GM12878 (cell line): Measurements from ENCODE around the gene ZSWIM3. TPM values are rescaled to one million over a fixed set of nuclear protein-coding genes. Genes with fewer than 3 reads are reported as not detected.
A peak's percentile ranks its signal among the peaks of the same experiment; 100 is the strongest.

Experiments used
- ATAC-seq: fragments of 200-7000 bp; cut with Tn5 transposase; 3 replicates; pipeline ENCODE4 v1.9.1; 2020; ENCODE audit warnings: mild to moderate bottlenecking, moderate library complexity
- BruUV-seq: library from RNA; stranded (reverse); fragments of 400-500 nt; replicated peaks from 2 replicates; lab custom pipeline; 2021; lab: Mats Ljungman, UMichigan
- CTCF ChIA-PET: fragments of 300-600 bp; sonication (Branson Sonifier 250); formaldehyde crosslinking; extraction: SDS; loops from one replicate; lab custom pipeline; 2021; ENCODE audit warnings: inconsistent platforms; lab: Yijun Ruan, JAX
- POLR2A ChIA-PET: fragments of 350-600 bp; formaldehyde crosslinking; extraction: SDS; loops from one replicate; lab custom pipeline; 2021; ENCODE audit warnings: inconsistent platforms; lab: Charles Lee
- RAD21 ChIA-PET: fragments of 300-600 bp; sonication (Branson Sonifier 250); formaldehyde crosslinking; loops from one replicate; lab custom pipeline; 2023; ENCODE audit warnings: antibody characterized with exemption; ENCODE audit not compliant: unreplicated experiment; lab: Charles Lee
- SMC1A ChIA-PET: fragments of 300-600 bp; sonication (Branson Sonifier 250); formaldehyde crosslinking; loops from one replicate; lab custom pipeline; 2023; ENCODE audit not compliant: unreplicated experiment, uncharacterized antibody; lab: Charles Lee
- DNase-seq: peaks from one replicate; pipeline ENCODE4 v3.0.0-alpha.2; 2011; ENCODE audit warnings: low read depth, low spot score
- FAIRE-seq: peaks from 3 replicates; lab custom pipeline; 2011; peaks lifted over from hg19 to GRCh38; lab: Jason Lieb, UNC
- H2AFZ ChIP-seq: 2 replicates; pipeline ENCODE4 v1.6.0; 2011; ENCODE audit warnings: low read depth, low read length, control low read depth; ENCODE audit not compliant: control insufficient read depth
- H3K27ac ChIP-seq: 2 replicates; pipeline ENCODE4 v1.5.1; 2011; ENCODE audit warnings: control low read depth; ENCODE audit not compliant: control insufficient read depth, insufficient read depth
- H3K27me3 ChIP-seq, 2 experiments: replicated peaks in 1 of 2; 2 replicates each; pipeline versions ENCODE4 v1.6.0 to v1.6.1; 2011; ENCODE audit warnings: low read length in 1 of 2; ENCODE audit not compliant: control insufficient read depth in 2 of 2, insufficient read depth in 2 of 2
- H3K36me3 ChIP-seq, 2 experiments: 2 replicates each; pipeline ENCODE4 v1.5.1; 2011; ENCODE audit warnings: low read length in 1 of 2; ENCODE audit not compliant: control insufficient read depth in 2 of 2, insufficient read depth in 2 of 2
- H3K4me1 ChIP-seq: 2 replicates; pipeline ENCODE4 v1.6.1; 2011; ENCODE audit warnings: mild to moderate bottlenecking, low read length, moderate library complexity, mixed read lengths; ENCODE audit not compliant: control insufficient read depth, insufficient read depth
- H3K4me2 ChIP-seq: 2 replicates; pipeline ENCODE4 v1.6.0; 2011; ENCODE audit warnings: control low read depth; ENCODE audit not compliant: control insufficient read depth, insufficient read depth
- H3K4me3 ChIP-seq: fragments of 200-600 bp; sonication (generic); 2 replicates; pipeline ENCODE4 v1.5.1; 2016
- H3K79me2 ChIP-seq: 2 replicates; pipeline ENCODE4 v1.6.0; 2011; ENCODE audit warnings: low read length; ENCODE audit not compliant: control insufficient read depth, insufficient read depth
- H3K9ac ChIP-seq: 2 replicates; pipeline ENCODE4 v1.8.0; 2011; ENCODE audit warnings: low read length, control low read depth, mixed read lengths; ENCODE audit not compliant: control insufficient read depth, insufficient read depth
- H3K9me3 ChIP-seq: replicated peaks from 3 replicates; pipeline ENCODE4 v1.5.1; 2011; ENCODE audit warnings: mild to moderate bottlenecking, low read length; ENCODE audit not compliant: control insufficient read depth, insufficient read depth
- H4K20me1 ChIP-seq: 2 replicates; pipeline ENCODE4 v1.6.0; 2011; ENCODE audit not compliant: control insufficient read depth, insufficient read depth
- CBX5 ChIP-seq: sonication (generic); IDR thresholded peaks from 2 replicates; pipeline ENCODE4 v1.6.1; 2016; ENCODE audit warnings: low read depth, moderate library complexity, mild to moderate bottlenecking, inconsistent platforms
- CTCF ChIP-seq, 3 experiments: IDR thresholded peaks in 2 of 3; conservative IDR thresholded peaks in 1 of 3; 2 replicates each; pipeline ENCODE4 v1.5.1; 2011; ENCODE audit warnings: low read depth in 3 of 3, low read length in 3 of 3, mild to moderate bottlenecking in 3 of 3, control low read depth in 2 of 3, moderate library complexity in 2 of 3, inconsistent platforms in 1 of 3, mixed read lengths in 1 of 3; ENCODE audit not compliant: control insufficient read depth in 2 of 3, insufficient read depth in 1 of 3; ENCODE audit errors: extremely low read depth in 1 of 3
- ELK1 ChIP-seq: IDR thresholded peaks from 2 replicates; pipeline ENCODE4 v1.6.1; 2012; ENCODE audit warnings: low read depth, low read length, improper control_type of control experiment
- ETV6 ChIP-seq, 2 experiments: fragments of 450-650 bp in 1 of 2; IDR thresholded peaks in 1 of 2; conservative IDR thresholded peaks in 1 of 2; 2 replicates each; pipeline ENCODE4 v1.6.1; 2014; ENCODE audit warnings: antibody characterized with exemption in 1 of 2, borderline replicate concordance in 1 of 2, low read depth in 1 of 2, mild to moderate bottlenecking in 1 of 2, moderate library complexity in 1 of 2
- HDAC2 ChIP-seq: fragments of 200-600 bp; sonication (generic); IDR thresholded peaks from 2 replicates; pipeline ENCODE4 v1.6.1; 2017
- KAT2A ChIP-seq: conservative IDR thresholded peaks from 2 replicates; pipeline ENCODE4 v1.6.1; 2011; ENCODE audit warnings: low read depth, low read length; ENCODE audit not compliant: control insufficient read depth
- PAX8 ChIP-seq: fragments of 450-650 bp; IDR thresholded peaks from 2 replicates; pipeline ENCODE4 v1.6.1; 2017; ENCODE audit warnings: mild to moderate bottlenecking, moderate library complexity
- PKNOX1 ChIP-seq: fragments of 450-650 bp; IDR thresholded peaks from 2 replicates; pipeline ENCODE4 v1.6.1; 2016; ENCODE audit warnings: mild to moderate bottlenecking
- POLR2AphosphoS5 ChIP-seq: IDR thresholded peaks from 2 replicates; pipeline ENCODE4 v1.6.1; 2011; ENCODE audit warnings: mild to moderate bottlenecking, low read length, inconsistent platforms
- SMC3 ChIP-seq: IDR thresholded peaks from 2 replicates; pipeline ENCODE4 v1.6.1; 2011; ENCODE audit warnings: low read length, improper control_type of control experiment, borderline replicate concordance
- SUPT20H ChIP-seq: IDR thresholded peaks from 2 replicates; pipeline ENCODE4 v1.6.1; 2011; ENCODE audit warnings: low read depth, mild to moderate bottlenecking, low read length, moderate library complexity, borderline replicate concordance; ENCODE audit not compliant: control insufficient read depth
- SUZ12 ChIP-seq: fragments of 200-600 bp; sonication (generic); IDR thresholded peaks from one replicate; pipeline ENCODE4 v1.6.1; 2018; ENCODE audit warnings: antibody characterized with exemption, mild to moderate bottlenecking; ENCODE audit not compliant: unreplicated experiment
- ZNF622 ChIP-seq: fragments of 450-650 bp; IDR thresholded peaks from 2 replicates; pipeline ENCODE4 v1.6.1; 2017; ENCODE audit warnings: mild to moderate bottlenecking, inconsistent platforms
- ZNF687 ChIP-seq: fragments of 450-650 bp; IDR thresholded peaks from 2 replicates; pipeline ENCODE4 v1.6.1; 2017; ENCODE audit warnings: mild to moderate bottlenecking, moderate library complexity
- whole genome bisulfite sequencing: methylation state at CpG from one replicate; pipeline ENCODE4 v1.1.6; 2016; ENCODE audit warnings: low lambda C conversion rate; ENCODE audit not compliant: insufficient replicate concordance, insufficient coverage; ENCODE audit errors: missing lambda C conversion rate; 5-methylcytosine and 5-hydroxymethylcytosine counted together
- in situ Hi-C: fragments of 300-500 bp; cut with MboI; formaldehyde crosslinking; loops from 9 replicates; pipeline ENCODE4 v1.14.3; 2018; ENCODE audit warnings: mixed read lengths
- intact Hi-C: fragments of 100-400 bp; cut with micrococcal nuclease; formaldehyde crosslinking; loops from one replicate; pipeline ENCODE4 v1.14.2; 2022; ENCODE audit not compliant: unreplicated experiment
- polyA plus RNA-seq, 11 experiments: library from polyadenylated mRNA; depleted of rRNA in 4 of 11; unstranded in 6 of 11; stranded (reverse) in 5 of 11; fragments of >200 nt; fragmentation: Nextera tagmentation in 4 of 11; fragmentation: Illumina TruSeq in 1 of 11; extraction: Ambion mirVana in 4 of 11; extraction: Trizol in 1 of 11; gene quantifications; 1 replicate in 1 of 11; 2 replicates in 10 of 11; pipeline versions ENCODE4 v1.2.1 to v1.2.3, GENCODE V29; 2011 to 2016; ENCODE audit warnings: inconsistent platforms in 2 of 11, missing spikeins in 2 of 11, low read depth in 1 of 11
- total RNA-seq, 4 experiments: library from RNA; depleted of rRNA in 3 of 4; stranded (reverse); fragments of >200 nt in 3 of 4; fragmentation: Illumina TruSeq in 1 of 4; extraction: Trizol in 1 of 4; gene quantifications; 2 replicates each; pipeline versions ENCODE4 v1.2.1 to v1.2.3, GENCODE V29; 2013 to 2021

ZSWIM3 gene
- total and polyA plus RNA-seq, 10 of the 15 experiments (the other 5 are each of a cell fraction or from before 2014, with no cell fraction given) = 1.6 to 5.1 (median 4.2) TPM

- ChIA-PET CTCF (interaction anchor here (1.0 to 3.8 kb wide), 7 partner anchors 8 to 129 kb away, joined by 3 to 18 read pairs (median 8); partner anchors contain the start of genes ACOT8, PCIF1, SNX21 and ZSWIM3), POLR2A (interaction anchor here (0.9 to 2.3 kb wide), 8 partner anchors 11 to 119 kb away, joined by 3 to 10 read pairs (median 5); partner anchors contain the start of genes CTSA, NEURL2 and UBE2C)
- FAIRE-seq = no peak
- no peak overlapping the region for H3K4me3 ChIP-seq
- TF ChIP-seq SUZ12 (no peak), SUPT20H (no peak), ETV6 (conservative IDR thresholded peaks at IDR 0.05 in 1 of 2, IDR thresholded peaks at IDR 0.05 in 1 of 2; ENCODE audit: borderline replicate concordance in 1 of 2, low read depth in 1 of 2) (no peak), CTCF (IDR thresholded peaks at IDR 0.05 in 2 of 3, conservative IDR thresholded peaks at IDR 0.05 in 1 of 3; ENCODE audit: control insufficient read depth in 2 of 3, extremely low read depth in 1 of 3, insufficient read depth in 1 of 3, low read depth in 3 of 3, low read length in 3 of 3) (no peak), POLR2AphosphoS5 (no peak), ELK1 (no peak), ZNF622 (no peak), CBX5 (no peak), PKNOX1 (no peak), PAX8 (no peak), ZNF687 (no peak), KAT2A (no peak), HDAC2 (no peak), SMC3 (no peak)
- TF ChIP-seq, all 136 proteins: peak for 0
- intact Hi-C loops = no loop called here
- Histone ChIP-seq H3K79me2 (no peaks in the 10 kb centered on the region), H3K9ac (no peak overlapping the region), H3K36me3 (peaks cover 5 to 12% of the 10 kb centered on the region in 2 experiments), H3K4me1 (peaks cover 14% of the 10 kb centered on the region), H3K27ac (peak overlapping the region; percentile 39), H3K9me3 (no peaks in the 10 kb centered on the region), H3K27me3 (no peaks in the 10 kb centered on the region), H4K20me1 (no peaks in the 10 kb centered on the region), H2AFZ (no peak overlapping the region), H3K4me2 (no peak overlapping the region)
- 91% methylated on average over 9 of the region's 10 CpGs for WGBS
- RAD21 ChIA-PET = interaction anchor here (0.9 to 1.7 kb wide), 11 partner anchors 16 to 129 kb away, joined by 3 to 6 read pairs (median 4); partner anchors contain the start of genes ACOT8, CTSA, NEURL2 and PCIF1
- in situ Hi-C loops = no loop called here
- ATAC-seq (no peak), DNase-seq (no peak)
- SMC1A ChIA-PET = interaction anchor here (0.6 to 2.1 kb wide), 14 partner anchors 8 to 170 kb away, joined by 3 to 4 read pairs (median 4); partner anchors contain the start of gene UBE2C
- BruUV-seq = no TSS peak
Observed at GRCh38 chr20:45841407-45842129, 15.8 kb upstream of the ZSWIM3 start.
